ENCODE results near the gene ADARB1.

The ADARB1 gene

DNA sequence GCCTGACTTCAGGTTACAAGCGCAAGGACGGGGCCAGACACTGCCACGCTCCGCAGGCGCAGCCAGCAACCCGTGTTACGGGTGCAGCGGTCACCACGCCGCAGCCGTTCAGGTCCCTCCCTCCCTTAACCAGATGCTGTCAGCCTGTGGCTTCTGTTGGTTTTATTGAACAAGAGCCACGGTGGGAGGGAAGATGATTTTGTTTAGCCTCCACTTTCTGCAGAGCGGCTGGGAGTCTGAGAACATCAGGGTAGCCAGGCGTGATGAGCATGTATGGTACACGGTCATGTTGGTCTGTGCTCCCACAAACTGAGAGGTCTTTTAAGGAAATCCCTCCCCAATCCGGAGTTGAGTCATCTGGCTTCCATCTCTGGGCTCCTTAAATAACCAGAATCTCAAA is 18.5 kb upstream of the ADARB1 start:
- no peak for DNase-seq

GRCh38 chr21:45056296-45056904 is 18.0 kb upstream of the ADARB1 start:
- no peak for DNase-seq

GRCh38 chr21:45056917-45057560 is 17.3 kb upstream of the ADARB1 start:
- no peak for DNase-seq

DNA sequence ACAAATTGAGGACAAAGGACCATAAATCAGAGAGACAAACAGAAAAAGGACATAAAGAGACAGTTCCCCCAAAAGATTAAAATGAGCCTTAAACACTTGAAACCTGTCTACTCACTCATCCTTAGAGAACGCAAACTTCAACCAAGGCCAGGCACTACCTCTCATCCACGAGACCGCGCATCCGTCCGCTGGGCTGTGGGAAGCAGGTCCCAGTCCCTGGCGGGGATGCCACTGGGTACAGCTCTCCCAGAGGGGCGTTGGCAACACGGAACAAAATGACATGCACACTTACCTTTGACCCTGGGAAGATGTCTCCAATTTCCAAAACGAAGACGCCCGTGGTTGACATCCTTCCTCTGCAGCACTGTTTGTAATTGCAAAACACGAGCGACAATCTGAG is 16.5 kb upstream of the ADARB1 start:
- DNase-seq, result no peak

DNA sequence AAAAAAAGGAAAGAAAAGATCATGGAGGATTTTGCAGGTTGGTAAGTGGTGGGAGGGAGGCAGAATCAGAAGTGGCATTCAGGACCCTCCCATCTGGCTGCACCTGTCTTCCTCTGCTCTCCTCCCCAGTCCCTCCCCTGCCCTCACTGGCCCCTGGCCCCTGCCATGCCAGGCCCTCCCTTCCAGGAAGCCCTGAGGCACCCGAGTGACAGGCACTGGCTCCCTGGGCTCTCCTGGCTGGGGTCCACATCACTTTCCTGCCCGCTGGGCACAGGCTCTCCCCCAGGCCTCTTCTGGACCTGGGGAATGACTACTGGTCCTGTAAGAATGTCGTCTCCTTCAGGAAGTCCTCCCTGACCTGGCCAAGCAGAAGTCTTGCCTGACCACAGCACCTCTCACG is 15.3 kb upstream of the ADARB1 start:
- peak; percentile 33 for DNase-seq

DNA sequence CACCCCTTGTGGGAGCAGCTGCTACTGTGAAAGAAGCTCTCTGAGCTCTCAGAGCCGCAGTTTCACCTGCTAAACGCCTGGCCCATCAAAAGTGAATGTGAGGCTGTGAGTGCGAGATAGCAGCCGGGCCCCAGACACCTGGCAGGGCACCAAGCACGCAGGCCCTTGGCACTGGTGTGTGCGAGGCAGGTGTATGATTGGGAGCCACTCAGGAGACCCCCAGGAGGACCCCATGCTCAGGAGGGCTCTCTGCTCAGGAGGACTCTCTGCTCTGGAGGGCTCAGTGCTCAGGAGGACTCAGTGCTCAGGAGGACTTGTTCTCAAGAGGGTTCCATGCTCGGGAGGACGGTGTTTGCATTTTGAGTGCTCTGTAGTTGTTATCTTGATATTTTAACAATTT is 14.3 kb upstream of the ADARB1 start:
- DNase-seq, result peak; percentile 44

GRCh38 chr21:45060675-45061311 is 13.6 kb upstream of the ADARB1 start:
- DNase-seq, result peak; percentile 33

DNA sequence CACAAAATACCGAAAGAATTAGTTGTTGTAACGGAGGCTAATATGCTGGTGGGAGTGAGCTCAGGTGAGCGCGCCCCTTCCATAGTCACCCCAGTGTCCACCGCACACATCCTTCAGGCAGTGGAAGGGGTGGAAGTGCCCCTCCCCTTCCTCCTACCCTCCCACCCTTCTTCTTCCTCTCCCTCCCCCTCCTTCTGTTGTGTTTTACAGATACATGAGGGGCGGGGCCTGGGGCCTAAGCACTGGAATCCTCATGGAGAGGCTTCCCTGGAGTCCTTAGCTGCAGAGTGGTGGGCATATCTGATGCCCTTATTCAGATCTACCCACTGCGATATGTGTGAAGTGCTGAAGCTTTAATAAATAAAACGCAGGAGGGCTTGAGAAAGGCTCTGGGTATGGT is 10.3 kb upstream of the ADARB1 start:
- no peak for DNase-seq

DNA sequence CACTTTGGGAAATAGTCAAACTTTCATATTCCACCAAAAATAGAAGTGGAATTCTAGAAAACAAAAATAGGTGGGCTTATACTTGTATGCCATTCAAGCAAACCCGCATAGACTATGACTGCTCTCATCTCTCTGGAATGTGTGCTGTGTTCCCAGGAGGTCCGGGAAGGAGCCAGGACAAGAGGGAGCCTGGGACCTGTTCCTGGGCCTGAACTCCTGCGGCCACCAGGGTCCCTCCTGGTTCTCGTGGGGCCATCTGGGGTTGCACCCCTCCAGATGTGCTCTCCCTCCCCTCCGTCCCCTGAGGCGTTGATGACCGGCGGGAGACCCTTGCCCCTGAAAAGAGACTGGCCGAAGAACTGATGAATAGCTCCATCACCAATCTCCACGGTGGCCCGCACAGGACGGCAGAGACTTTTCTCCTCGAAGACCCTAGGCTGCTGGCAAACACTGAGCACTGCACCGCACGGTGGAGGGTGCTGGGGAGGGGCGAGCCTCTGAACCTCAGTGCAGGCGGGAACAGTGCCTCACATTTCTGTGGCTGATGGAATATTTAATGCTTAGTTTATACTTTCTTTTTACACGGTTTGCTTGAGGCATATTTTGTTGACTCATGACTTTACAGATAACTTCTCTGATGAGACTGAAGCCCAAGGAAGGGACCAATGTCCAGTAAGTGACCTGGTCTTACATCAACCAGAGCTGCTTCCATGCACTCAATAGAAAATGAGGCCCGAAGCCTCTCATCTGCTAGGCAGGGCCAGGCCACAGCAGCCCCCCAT is 9.6 kb upstream of the ADARB1 start:
- DNase-seq, result peak; percentile 30

- DNase-seq, result no peak
Measured at GRCh38 chr21:45067462-45068285, 6.7 kb upstream of the ADARB1 start.

DNA sequence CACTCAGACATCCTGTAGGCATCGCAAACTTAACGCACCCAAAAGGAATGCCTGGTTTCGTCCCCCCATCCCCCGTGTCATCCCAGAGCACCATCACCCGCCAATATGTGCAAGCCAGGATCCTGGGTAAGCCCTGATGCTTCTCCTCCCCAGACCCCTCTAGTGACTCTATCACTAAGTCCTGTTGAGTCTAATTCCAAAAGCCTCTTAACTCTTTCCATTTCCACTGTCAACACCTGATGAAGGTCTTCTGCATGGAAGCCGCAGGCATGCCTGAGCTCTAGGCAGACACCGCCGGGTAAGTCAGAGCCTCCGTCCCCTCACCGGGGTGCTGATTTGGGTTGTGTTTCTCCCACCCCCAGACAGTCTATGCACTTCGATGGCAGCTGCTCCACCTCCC is 5.3 kb upstream of the ADARB1 start:
- no peak for DNase-seq

- peak; percentile 33 for DNase-seq
Measured at GRCh38 chr21:45069711-45070110, 4.7 kb upstream of the ADARB1 start.

- peak; percentile 45 for DNase-seq
Measured at GRCh38 chr21:45071078-45071873, 3.1 kb upstream of the ADARB1 start.

DNA sequence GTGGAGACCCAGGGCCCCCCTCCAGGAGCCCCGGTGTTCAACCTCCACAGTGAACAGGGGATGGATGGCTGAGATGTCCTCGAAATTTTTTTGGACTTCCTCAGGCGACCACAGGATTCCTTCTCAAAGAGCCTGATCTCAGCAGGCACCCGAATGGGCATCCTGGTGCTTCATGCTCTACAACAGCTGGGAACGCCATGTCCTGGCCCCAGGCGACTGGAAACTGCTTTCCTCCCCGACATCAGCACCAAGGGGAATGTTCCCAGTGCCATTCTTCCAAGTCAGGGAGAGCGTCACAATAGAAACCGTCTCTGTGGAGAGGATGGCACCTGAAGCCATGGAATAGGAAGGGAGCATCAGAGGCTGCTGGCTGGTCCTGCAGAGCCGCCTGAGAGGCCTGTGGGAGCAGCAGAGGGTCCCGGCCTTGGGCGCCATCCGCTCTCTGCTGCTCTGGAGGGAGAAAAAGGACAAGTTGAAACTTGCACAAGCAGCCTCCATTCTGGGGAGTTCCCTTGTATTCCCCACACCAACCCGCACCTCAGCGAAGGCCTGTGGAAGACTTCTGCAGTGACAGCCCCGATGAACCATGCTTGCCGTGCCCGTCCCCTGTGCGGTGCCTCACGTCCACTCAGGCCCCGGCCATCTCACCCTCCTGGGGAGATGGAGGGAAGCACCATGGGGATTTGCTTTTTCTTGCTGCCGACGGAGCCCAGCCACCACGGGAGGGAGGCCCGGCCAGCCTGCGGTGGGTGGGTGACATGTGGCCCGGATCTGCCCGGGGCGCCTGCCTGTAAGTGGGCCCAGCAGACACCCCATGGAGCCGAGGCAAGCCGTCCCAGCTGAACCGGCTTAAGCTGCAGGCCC is 2.3 kb upstream of the ADARB1 start:
- DNase-seq, result peak; percentile 42

DNA sequence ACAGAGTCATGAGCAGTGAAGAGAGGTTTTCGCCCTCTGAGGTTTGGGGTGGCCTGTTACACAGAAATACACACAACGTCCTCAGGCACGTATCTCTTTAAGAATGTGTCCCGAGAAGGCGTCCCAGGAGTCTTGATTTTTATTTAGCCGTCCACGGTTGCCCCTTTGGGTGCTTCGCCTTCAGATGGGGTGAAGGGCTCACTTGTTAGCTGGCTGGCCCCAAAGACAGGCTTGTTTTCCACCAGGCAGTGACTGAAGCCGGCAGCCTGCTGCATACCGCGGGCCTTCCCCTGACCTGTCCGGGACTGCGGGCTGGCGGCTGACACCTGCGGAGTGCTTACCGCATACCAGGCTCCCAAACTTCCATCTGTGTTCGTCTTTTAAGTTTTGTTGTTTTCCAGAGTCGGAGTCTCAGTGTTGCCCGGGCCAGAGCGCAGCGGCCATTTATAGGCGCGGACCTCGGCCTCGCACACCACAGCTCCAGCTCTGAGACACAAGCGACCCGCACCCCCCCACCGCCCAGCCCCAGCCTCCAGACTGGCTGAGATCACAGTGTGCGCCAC is 1.6 kb upstream of the ADARB1 start:
- DNase-seq, result peak; percentile 61

GRCh38 chr21:45073301-45074047 is 906 bp upstream of the ADARB1 start:
- peak; percentile 60 for DNase-seq

- DNase-seq, result peak; percentile 74
Measured at GRCh38 chr21:45074818-45075595, 627 bp downstream of the ADARB1 start.

- DNase-seq, result no peak
Measured at GRCh38 chr21:45075596-45076244, 1.3 kb downstream of the ADARB1 start.

Measured in activated effector memory CD4-positive, alpha-beta T cell treated with anti-CD3 and anti-CD28 coated beads, Interleukin-2, amount 50 U/mL, for 16 hours (primary cell).